ENCODE measurements around the gene ATP13A1.

Gene ATP13A1

GRCh38 chr19:19631346-19631745, 32.1 kb downstream of the ATP13A1 start:
- no peak overlapping the region for H2AFZ ChIP-seq (ENCODE audit: low read length)
- no peaks in the 10 kb centered on the region for H3K9me2 ChIP-seq (ENCODE audit: low read depth, low read length)
- no peak overlapping the region for H3K27ac ChIP-seq (ENCODE audit: low read depth, low read length, poor library complexity, severe bottlenecking)
- peaks cover 59% of the 10 kb centered on the region for H3K36me3 ChIP-seq (ENCODE audit: insufficient read depth, low read length)
- no peaks in the 10 kb centered on the region for H4K20me1 ChIP-seq (ENCODE audit: insufficient read depth, low read length)
- no peaks in the 10 kb centered on the region for H3K27me3 ChIP-seq (ENCODE audit: insufficient read depth, low read length)
- no peaks in the 10 kb centered on the region for H3K9me3 ChIP-seq (ENCODE audit: low read length)
- H3K4me2 ChIP-seq (ENCODE audit: low read length): no peak overlapping the region
- H3F3A ChIP-seq (ENCODE audit: insufficient read depth, low read length): no peaks in the 10 kb centered on the region
- no peak overlapping the region for H3K9ac ChIP-seq (ENCODE audit: low read length)
- TF ChIP-seq CTCF (IDR thresholded peaks at IDR 0.05; ENCODE audit: low read length) (no peak), EZH2 (IDR thresholded peaks at IDR 0.05; ENCODE audit: borderline replicate concordance, low read length) (no peak)
- no peak overlapping the region for H3K4me3 ChIP-seq (ENCODE audit: low read depth, low read length, poor library complexity, severe bottlenecking)
- H3K79me2 ChIP-seq (ENCODE audit: insufficient read depth, low read length): no peaks in the 10 kb centered on the region
- H3K4me1 ChIP-seq (ENCODE audit: insufficient read depth, low read length, severe bottlenecking): peaks cover 22% of the 10 kb centered on the region

DNA sequence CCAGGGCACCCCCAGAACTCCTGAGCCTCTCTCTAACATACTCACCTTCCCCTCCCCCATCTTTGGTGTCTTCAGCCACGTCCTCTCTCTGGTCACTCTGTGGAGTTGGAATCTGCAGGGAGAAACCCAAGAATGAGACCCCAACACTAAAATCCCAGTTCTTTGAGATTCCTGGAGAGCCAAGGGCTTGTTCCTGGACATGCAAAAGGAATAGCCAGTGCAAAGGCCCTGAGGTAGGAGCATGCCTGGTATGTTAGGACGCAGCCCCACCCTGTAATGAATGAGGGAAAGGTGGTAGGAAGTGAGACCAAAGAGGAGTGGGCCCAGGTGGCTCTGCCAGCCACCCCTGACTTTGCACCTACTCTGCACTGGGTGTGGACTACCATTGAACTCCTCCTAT, 33.0 kb downstream of the ATP13A1 start:
- Histone ChIP-seq H3K36me3 (ENCODE audit: insufficient read depth, low read length) (peaks cover 55% of the 10 kb centered on the region), H3F3A (ENCODE audit: insufficient read depth, low read length) (no peaks in the 10 kb centered on the region), H3K79me2 (ENCODE audit: insufficient read depth, low read length) (no peaks in the 10 kb centered on the region), H3K9ac (ENCODE audit: low read length) (no peak overlapping the region), H3K4me1 (ENCODE audit: insufficient read depth, low read length, severe bottlenecking) (peaks cover 27% of the 10 kb centered on the region), H3K4me3 (ENCODE audit: low read depth, low read length, poor library complexity, severe bottlenecking) (no peak overlapping the region), H3K27ac (ENCODE audit: low read depth, low read length, poor library complexity, severe bottlenecking) (no peak overlapping the region), H2AFZ (ENCODE audit: low read length) (no peak overlapping the region), H3K4me2 (ENCODE audit: low read length) (no peak overlapping the region), H4K20me1 (ENCODE audit: insufficient read depth, low read length) (no peaks in the 10 kb centered on the region), H3K27me3 (ENCODE audit: insufficient read depth, low read length) (no peaks in the 10 kb centered on the region), H3K9me3 (ENCODE audit: low read length) (no peaks in the 10 kb centered on the region), H3K9me2 (ENCODE audit: low read depth, low read length) (no peaks in the 10 kb centered on the region)
- TF ChIP-seq CTCF (IDR thresholded peaks at IDR 0.05; ENCODE audit: low read length) (no peak), EZH2 (IDR thresholded peaks at IDR 0.05; ENCODE audit: borderline replicate concordance, low read length) (no peak)

DNA sequence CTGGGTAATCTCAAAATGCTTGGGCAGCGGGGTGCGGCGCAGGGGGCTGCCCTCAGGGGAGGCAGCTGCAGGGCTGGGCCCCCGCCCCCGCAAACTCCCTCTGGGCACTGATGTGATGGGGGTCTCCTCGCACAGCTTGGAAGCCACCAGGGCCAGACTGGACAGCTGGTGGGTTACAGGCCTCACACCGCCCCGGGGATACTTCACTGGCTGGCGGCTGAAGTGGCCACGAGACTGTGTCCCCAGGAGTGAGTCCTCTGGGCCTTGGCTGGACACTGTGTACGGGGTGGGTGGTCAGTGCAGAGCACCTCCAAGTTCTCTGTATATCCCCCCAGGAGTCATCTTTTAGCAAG, 33.4 kb downstream of the ATP13A1 start:
- Histone ChIP-seq H3K9me3 (ENCODE audit: low read length) (no peaks in the 10 kb centered on the region), H3K9me2 (ENCODE audit: low read depth, low read length) (no peaks in the 10 kb centered on the region), H3K36me3 (ENCODE audit: insufficient read depth, low read length) (peaks cover 52% of the 10 kb centered on the region), H2AFZ (ENCODE audit: low read length) (no peak overlapping the region), H3K4me2 (ENCODE audit: low read length) (no peak overlapping the region), H3K79me2 (ENCODE audit: insufficient read depth, low read length) (no peaks in the 10 kb centered on the region), H3K4me3 (ENCODE audit: low read depth, low read length, poor library complexity, severe bottlenecking) (no peak overlapping the region), H3K4me1 (ENCODE audit: insufficient read depth, low read length, severe bottlenecking) (peaks cover 27% of the 10 kb centered on the region), H3K27ac (ENCODE audit: low read depth, low read length, poor library complexity, severe bottlenecking) (no peak overlapping the region), H3F3A (ENCODE audit: insufficient read depth, low read length) (no peaks in the 10 kb centered on the region), H3K27me3 (ENCODE audit: insufficient read depth, low read length) (no peaks in the 10 kb centered on the region), H3K9ac (ENCODE audit: low read length) (no peak overlapping the region), H4K20me1 (ENCODE audit: insufficient read depth, low read length) (no peaks in the 10 kb centered on the region)
- TF ChIP-seq CTCF (IDR thresholded peaks at IDR 0.05; ENCODE audit: low read length) (no peak), EZH2 (IDR thresholded peaks at IDR 0.05; ENCODE audit: borderline replicate concordance, low read length) (no peak)

Measured in OCI-LY1 (cell line).